ENCODE data around the gene FRMD4A.
A peak's percentile ranks its signal among the peaks of the same experiment; 100 is the strongest.

The FRMD4A gene

DNA sequence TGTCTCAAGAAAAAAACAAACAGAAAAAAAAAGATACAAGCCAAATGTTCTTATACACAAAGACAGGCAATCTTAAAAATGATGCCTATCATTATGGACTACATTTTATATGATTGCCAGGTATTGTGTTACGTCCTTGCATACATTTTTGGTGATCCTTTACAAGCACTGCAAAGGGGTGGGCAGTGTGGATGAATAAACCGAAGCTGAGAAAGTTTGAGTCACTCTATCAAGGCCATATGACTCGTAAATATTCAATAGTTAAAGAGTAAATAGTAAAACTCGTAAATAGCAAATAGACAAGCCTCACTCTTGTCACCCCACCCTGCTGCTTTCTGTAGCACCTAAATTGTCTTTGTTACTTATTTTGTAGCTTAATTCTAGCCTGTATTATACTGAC lies 326.2 kb downstream of the FRMD4A start:
- DNase-seq: no peak

DNA sequence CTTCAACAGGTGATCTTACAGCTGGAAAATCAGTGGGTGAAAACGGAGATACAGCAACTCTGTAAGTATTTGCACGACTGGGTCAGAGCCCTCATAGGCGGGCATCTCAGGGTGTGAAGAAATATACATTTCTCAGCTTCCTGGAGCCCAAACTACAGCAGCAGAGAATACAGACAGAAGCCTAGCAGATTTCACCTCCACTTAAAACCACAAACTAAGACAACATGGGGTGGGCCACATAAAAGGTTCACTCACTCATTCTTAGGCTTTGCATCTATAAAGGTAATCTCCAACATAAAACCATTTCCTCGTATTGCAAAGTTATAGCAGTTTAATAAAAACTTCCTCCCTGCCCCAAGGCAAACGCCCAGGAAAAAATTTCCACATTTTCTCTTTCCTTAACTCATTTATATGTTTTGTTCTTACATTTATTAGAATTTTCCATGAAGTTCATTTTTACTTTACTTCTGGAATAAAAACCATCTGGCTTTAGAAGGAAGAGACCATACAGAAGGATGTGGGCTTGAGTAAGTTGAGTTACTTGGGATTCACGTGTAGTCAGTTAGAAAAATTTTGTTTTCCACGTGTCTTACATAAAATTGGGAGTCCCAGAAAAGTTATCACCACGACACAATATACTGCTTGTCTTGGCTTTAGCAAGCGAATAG lies 327.1 kb downstream of the FRMD4A start:
- DNase-seq: no peak

DNA sequence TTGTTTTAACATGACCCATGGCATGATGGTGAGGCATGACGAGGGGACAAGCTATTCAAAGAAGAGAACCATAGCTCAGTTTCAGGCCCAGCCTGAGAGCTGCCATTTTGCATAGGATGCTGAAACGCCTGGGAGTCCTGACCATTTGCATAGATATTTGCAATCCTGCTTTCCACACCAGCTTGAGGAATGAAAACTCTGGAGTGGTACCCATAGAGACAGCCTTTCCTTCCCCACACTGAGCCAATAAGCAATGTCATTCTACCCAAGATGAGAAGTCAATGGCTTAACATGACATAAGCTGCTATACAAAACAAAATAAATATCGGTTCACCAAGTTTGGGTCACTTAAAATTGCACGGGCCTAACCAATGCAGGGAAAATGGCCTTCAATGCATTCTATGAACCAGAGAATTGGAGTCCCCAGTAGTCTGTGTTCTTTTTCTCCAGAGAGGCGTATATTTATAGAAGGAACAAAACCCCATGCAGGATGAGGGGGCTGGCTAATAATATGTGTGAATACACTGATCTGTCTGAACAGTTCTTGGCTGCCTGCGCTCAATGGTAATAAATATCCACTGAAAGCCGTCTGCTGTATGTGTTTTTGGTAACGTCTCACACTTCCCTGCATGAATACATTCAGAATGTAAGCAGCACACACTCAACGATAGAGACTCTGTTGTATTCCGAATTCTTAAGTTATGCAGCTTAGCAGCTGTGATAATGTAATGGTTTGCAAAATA lies 329.3 kb downstream of the FRMD4A start:
- no peak for DNase-seq

DNA sequence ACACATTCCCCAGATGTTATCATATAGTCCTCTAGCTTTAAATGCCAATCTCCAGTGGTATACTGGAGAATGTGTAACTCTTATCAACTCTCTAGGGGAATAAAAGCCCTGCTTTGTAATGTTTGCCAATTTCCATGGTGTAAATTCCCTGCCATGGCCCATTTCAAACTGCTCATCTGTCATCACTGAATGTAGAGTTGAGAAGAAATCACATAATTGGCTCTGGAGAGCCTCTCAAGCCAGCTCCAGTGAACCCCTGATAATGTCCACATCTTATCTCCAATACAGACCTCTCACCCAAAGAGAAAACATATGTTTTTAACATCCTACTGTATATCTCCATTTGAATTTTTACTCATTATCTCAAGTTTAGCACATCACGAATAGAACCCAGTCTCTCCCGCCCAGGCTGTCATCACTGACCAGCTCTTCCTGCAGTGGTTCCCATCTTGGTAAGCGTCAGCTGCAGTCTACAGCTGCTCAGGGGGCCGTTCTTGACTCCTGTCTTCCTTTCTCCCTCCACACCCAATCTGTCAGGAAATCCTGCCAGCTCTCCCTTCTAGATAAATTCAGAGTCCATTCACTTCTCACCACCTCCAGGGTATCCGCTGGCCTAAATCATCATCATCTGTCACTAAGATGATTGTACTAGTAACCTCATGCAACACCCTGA lies 332.4 kb downstream of the FRMD4A start:
- DNase-seq: no peak

DNA sequence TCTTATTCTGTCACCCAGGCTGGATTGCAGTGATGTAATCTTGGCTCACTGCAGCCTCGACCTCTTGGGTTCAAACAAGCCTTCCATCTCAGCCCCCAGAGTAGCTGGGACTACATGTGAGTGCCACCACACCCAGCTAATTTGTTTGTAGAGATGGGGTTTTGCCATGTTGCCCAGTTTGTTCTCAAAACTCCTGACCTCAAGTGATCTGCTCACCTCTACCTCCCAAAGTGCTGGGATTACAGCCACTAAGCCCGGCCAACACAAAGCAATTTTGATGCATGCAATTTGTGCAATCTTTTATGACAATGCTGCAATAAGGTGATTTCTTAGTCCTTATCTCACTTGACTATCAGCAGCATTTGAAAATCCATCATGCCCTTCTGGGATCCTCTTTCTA lies 333.1 kb downstream of the FRMD4A start:
- DNase-seq: no peak

DNA sequence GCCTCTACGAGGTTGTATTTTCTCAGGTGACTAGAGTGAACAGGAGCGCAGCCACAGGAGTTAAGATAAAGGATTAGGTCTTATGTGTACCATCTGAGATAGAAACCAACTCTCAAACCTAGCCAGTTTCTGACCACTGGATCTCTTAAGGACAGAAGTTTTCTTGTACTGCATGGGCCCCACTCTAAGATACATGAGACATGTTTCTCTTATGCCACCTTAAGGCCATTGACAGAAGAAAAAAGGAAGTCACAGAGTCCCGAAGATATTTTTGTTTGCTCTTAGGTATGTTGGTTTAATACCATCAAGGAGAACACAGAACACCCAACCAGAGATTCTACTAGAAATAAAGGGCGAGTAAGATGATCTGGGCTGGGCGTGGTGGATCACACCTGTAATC lies 335.8 kb downstream of the FRMD4A start:
- no peak for DNase-seq

DNA sequence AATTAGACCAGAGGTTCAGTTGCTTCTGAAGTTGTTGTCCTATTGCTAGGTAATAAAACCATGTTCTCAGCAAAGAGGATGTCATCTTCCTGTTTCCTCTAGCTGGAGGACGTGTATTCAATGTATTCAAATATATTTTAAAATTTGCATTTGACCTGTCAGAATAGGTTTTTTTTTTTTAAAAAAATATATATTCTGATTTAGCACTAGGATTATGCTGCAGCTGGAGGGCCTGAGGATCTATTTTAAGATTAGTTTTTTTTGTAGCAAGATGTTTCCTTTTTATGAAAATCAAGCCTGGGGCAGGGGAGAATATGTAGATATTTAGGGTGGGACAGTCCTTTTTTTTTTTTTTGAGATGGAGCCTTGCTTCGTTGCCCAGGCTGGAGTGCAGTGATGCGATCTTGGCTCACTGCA lies 337.0 kb downstream of the FRMD4A start:
- peak; percentile 29 for DNase-seq

DNA sequence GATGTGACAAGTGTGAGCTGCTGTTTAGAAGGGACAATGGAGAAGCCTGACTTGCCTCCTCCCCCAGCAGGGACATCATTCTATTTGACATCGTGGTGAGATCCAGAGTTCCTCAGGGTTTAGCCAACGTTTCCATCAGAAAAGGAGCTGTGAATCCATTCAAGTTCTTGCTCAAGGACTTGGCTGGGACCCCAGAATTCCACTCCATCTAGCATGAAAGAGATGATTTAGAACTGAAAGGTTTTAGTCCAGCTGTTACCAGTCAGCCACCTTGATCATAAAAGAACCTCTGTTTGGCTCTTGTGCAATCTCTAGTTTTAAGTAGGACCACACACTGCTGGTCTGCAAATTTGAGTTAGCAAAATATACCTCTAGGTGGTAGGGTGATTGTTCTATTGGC lies 337.6 kb downstream of the FRMD4A start:
- DNase-seq: no peak

DNA sequence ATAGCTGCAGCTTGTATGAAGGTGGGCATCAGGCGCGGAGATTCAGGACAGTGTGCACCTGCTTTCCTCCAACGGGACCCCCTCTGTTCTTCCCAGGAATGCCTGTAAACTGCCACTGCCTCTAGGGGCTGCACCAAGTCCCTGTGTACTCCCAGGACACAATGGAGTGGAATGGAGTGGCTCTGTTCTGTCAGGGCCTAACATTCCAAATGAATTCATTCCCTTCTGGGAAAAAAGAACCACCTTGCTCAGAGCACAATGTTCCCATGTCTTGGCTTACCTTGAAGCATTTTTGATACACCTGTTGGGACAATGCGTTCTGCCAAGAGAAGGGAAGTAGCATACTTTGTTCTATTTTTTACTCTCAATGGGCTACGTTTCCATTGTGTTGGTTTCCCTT lies 339.4 kb downstream of the FRMD4A start:
- DNase-seq: no peak

DNA sequence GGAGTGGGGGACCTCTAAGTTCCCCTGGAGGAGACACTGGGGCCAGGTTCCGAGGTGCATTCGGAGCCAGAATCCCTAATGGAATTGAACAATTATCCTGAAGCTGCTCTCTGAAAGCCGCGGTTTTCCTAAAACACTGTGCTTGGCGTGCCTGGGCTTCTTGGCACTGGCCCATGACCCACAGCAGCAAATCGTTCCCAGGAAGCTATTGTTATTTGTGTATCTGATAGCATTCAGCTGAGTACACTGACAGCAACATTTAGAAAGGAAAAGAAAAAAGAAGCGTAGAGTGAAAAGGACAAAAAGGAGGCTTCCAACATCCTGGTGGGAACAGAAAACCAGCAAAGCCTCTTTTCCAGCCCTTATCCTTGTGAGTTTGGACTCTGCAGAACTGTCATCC lies 339.8 kb downstream of the FRMD4A start:
- no peak for DNase-seq

DNA sequence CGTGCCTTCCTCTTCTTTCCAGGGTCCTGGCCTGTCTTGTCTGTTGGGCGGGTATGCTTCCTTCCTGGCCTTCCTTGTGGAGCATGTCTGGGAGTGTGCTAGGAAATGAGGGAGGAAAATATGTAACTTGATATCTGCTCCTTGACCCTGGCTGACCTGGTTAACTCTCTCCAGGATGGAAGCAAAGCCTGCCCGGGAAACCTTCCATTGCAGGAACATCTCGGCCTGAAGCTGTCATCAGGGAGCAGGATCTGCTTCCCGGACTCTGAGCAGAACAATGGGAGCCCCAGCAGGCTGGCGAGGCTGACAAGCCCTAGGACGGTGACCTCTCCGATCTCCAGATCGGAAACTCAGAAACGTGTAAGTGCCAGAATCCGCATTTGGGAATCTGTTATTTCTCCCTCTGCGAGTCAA lies 340.3 kb downstream of the FRMD4A start:
- no peak for DNase-seq

DNA sequence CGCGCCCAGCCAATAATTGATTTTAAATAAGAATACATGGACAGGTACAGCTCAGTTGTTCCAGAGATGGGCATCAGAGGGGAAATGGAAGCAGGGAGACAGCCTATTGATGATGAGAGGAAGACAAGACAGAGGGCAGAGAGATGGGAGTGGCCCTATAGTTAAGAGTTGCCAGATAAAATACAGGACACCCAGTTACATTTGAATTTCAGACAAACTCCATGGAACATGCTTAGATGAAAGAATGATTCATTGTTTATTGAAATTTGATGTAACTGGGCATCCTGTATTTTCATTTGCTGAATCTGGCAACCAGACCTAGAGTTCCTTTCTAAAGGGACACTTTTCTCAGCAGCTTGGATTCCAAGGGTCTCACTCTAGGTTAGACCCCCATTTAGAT lies 341.1 kb downstream of the FRMD4A start:
- DNase-seq: no peak

DNA sequence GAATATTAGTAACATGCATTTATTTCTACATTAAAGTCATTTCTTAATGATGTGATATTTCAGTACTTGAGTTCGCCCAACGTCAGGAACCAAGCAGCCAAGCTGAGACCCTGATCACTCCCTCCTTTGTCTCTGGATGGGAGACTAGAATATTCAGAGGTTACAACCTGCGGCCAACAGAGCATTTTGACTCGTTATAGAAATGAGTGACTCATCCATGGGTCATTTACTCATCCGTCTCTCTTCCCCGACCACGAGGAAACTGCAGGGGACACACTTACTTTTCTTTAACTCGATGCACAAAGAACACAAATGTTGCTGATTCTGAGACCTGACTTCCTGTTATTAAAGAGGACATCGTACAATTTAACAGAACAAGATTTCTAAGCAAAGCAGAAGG lies 343.3 kb downstream of the FRMD4A start:
- DNase-seq: no peak

DNA sequence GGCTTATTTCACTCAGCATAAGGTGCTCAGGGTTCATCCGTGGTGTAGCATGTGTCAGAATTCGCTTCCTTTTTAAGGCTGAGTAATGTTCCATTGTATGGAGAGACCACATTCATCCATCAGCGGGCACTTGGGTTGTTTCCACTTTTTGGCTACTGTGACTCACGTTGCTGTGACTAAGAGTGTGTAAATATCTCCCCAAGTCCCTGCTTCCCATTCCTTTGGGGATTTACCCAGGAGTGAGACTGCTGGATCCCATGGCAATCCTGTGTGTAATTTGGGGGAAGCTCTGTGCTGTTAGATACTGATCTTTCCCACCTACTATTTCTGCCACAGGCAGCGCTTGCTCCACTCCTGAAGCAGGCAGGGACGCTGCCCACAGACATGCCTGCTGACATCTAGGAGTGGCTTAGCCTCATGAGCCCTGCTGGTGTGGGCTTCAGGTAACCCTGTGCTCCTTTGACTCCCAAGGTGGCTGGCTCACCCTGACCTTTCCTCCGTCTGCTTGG lies 346.0 kb downstream of the FRMD4A start:
- DNase-seq: no peak

DNA sequence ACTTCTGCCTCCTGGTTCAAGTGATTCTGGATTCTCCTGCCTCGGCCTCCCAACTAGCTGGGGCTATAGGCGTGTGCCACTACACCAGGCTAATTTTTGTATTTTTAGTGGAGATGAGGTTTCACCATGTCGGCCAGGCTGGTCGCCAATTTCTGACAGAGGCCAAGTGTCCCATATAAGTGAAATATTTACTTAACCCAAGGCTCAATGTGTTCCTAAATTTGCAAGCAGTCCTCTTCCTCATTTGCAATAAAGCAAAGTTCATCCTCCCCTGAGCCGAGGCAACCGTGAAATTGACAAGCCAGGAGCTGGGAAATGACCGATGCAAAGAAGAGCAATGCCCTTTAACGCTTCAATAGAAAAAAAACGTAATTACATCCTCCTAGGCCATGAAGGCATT lies 347.7 kb downstream of the FRMD4A start:
- DNase-seq: no peak

DNA sequence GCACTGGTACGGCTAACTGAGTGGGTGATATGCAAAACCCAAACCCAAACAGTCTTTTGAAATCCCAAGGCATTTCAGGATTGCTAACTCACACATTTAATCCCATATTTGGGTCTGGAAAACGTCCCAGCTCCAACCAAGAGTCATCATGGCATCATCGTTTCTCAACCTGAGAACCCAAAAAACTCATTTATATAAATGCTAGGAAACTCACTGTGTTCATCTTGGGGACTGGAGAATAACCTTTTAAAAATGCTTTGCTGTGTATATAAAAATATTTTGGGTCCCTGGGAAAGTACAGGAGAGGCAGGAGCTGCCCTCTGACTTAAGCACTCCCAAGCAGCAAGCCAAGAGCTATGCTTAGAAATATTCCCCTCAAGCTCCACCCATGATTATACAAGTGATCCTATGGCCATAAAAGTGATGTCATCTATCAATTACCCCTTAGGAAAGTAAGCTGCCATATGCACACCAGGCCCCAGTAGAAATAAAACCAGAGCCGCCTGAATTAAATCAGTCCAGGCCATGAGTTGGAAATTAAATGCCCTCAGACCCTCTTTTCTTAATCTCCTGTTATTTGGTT lies 352.1 kb downstream of the FRMD4A start:
- no peak for DNase-seq

DNA sequence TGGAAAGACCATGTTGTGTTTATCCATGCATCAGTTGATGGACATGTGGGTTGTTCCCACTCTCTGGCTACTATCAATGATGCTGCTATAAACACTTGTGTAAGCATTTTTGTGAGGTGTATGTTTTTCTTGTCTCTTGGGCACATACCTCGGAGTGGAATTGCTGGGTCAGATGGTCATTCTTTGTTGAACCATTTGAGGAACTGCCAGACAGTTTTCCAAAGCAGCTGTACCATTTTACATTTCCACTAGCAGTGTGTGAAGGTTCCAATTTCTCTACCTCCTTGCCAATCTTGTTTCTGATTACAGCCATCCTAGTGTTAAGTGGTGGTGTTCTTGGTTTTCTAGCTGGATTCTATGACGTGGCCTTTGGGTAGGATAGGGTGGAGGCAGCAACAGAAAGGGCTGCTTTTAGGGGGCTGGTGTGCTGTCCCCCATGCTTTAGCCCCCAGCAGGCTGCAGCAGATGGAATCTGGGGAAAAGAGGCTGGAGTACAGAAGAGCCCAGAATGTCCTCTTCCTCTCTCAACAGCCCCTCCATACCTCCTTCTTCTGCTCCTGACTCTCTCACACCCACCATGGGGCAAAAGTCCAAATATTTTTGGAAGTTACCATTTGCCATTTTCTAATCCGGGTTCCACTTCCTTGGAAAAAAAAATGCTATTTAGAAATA lies 352.7 kb downstream of the FRMD4A start:
- no peak for DNase-seq

DNA sequence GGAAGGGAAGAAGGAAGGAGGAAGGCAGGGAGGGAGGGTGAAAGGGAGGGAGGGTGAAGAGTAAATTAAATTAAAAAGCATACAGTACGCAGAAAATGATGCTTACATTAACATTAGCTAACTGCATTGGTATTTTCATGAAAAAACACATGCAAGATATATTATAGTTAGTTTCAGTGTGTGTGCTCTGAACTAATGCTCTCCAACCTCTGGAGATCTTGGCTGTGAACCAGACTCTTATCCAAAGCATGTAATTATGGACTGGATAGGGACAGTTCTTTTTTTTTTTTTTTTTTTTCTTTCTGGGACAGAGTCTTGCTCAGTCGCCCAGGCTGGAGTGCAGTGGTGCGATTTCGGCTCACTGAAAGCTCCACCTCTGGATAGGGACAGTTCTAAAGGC lies 357.0 kb downstream of the FRMD4A start:
- no peak for DNase-seq

DNA sequence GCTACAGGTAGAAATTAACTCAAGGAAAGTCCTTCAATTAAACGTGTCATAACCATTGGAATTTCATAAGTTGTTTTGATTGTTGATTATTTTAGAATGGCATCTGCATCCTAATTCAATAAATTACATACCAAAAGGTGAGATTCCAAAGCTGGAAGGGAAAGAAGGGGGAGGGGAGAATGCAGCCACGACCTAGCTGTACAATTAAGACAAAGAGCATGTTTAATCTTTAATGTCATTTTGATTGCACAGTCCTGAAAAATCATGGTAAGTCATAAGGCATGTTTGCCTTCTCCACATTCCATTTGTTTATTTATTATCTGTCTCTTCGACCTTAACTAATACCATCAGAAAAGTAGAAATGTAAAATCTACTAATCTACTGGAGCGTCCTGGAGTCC lies 358.1 kb downstream of the FRMD4A start:
- no peak for DNase-seq

DNA sequence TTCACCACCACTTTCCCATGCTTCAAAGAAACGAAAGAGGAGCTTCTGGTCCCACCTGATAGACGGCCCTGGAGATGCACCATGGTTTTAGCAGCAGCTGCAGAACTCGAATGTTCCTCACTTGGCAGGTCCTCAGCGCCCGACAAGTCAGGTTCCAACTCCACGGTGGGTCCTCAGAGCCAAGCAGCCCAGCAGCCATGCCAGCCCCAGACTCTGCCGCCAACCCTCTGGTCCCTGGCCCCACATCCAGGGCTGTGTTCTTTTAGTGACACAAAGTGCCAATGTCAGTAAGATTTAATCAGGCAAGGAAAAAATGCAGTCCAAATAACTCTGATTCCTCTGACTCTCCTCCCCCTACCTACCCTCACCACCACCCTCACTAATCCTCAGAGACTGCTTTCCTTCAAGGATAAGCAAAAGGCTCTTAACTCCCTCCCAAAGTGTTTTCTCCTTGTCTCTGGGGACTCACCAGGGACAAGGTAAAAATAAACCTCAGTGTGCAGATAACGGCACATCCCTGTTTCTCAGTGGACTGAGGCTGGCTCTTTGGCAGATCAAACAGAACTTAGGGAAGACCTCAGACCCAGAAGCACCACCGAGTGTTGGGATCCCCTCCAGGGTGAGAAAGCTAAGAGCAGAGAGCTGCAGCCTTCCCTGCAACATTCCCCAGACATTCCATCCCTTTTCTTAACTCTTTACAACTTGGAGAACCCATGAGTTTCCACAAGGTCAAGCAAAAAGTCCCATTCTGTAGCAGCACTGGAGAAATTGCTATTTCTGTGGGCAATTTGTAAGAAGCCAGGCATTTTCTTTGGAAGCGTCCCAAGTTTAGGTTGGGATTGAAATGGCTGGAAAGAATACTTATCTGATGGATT lies 358.9 kb downstream of the FRMD4A start:
- DNase-seq: no peak

DNA sequence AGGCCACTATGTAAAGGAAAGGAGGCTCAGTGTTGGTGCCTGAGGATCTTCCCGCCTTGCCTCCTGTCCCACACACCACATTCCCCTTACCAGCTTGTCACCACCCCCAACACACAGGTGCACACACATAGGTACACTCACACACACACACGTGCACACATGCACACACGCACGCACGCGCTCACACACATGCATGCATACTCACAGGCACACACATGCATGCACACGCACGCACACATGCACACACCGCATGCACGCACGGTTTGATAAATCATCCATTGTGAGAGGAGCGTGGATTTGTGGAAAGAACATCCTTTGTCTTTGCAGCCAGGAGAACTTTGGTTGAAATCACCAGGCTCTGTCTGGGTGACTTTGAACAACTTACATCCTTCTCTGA lies 359.8 kb downstream of the FRMD4A start:
- no peak for DNase-seq

Measured in CD4-positive, alpha-beta T cell treated with Interleukin-15 for 1 hour (primary cell).